Left renal cortex interstitium (tissue), 4 donors: ENCODE data around the gene NLRP11. TPM values are rescaled to one million over a fixed set of nuclear protein-coding genes. Genes with fewer than 3 reads are reported as not detected.
"Not testable (repeated sequence)": the region's sequence is repeated elsewhere in the genome, so short reads cannot be mapped to it uniquely, and the experiment has no call there.

Source experiments
- DNase-seq, 4 donors: peaks; one replicate each; pipeline ENCODE4 v3.0.0-alpha.2; 2013; ENCODE audit warnings: low read depth in 4 of 4, low spot score in 2 of 4, missing footprints in 1 of 4
- polyA plus RNA-seq, 4 donors: library from polyadenylated mRNA; unstranded; fragments of 120-200 nt; gene quantifications; one replicate each; pipeline ENCODE4 v1.2.1, GENCODE V29; 2013; ENCODE audit not compliant: insufficient read length in 4 of 4

Gene NLRP11
- polyA plus RNA-seq, 4 donors = 0.08 to 0.21 (median 0.14) TPM

GRCh38 chr19:55781112-55781511, 50.7 kb downstream of the NLRP11 start:
- no peak for DNase-seq

DNA sequence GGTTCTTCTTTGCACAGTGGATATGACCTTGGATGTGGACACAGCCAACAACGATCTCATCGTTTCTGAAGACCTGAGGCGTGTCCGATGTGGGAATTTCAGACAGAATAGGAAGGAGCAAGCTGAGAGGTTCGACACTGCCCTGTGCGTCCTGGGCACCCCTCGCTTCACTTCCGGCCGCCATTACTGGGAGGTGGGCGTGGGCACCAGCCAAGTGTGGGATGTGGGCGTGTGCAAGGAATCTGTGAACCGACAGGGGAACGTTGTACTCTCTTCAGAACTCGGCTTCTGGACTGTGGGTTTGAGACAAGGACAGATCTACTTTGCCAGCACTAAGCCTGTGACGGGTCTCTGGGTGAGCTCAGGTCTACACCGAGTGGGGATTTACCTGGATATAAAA, 53.5 kb downstream of the NLRP11 start:
- DNase-seq = no peak

GRCh38 chr19:55777528-55777927, 54.3 kb downstream of the NLRP11 start:
- DNase-seq = no peak

DNA sequence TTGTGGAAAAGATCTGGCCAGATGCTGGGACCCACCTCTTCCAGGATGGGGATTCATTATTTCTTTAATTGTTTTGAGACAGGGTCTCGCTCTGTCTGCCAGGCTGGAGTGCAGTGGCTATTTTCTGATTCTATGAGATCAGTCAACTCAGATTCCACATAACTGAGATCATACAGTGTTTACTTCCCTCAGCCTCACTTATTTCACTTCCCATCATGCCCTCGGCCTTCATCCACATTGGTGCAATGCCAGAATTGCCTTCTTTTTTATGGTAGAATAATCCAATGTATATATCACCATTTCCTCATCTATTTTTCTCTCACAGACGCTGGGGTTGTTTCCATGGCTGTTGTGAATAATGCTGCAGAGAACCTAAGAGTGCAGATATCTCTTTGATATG, 62.2 kb downstream of the NLRP11 start:
- not testable (repeated sequence) for DNase-seq

DNA sequence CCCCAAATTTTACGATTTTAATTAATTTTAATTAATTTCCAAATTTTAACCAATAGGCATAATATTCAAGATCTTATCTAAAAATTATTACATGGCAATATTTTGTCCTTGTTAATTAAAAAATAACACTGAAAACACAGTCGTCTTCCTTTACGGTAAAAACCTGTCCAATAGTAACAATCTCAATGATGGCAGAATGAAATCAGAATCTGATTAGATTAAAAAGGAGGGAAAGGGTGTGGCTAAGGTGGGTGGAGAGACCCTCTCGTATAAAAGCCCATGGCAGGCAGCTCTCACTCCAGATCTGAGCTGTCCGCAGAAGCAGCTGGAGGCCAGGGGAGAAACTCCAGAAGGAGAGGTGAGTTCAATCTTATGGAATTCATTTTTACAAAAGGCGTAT, 63.0 kb downstream of the NLRP11 start, which contains the start of gene RFPL4AL1:
TSS of gene RFPL4AL1 (plus strand) at position 301 of the 400 bp plus-strand sequence. CDS start 2,687 bp downstream, outside the sequence.
- DNase-seq = not testable (repeated sequence)

GRCh38 chr19:55766466-55766865, 65.3 kb downstream of the NLRP11 start:
- no peak for DNase-seq

DNA sequence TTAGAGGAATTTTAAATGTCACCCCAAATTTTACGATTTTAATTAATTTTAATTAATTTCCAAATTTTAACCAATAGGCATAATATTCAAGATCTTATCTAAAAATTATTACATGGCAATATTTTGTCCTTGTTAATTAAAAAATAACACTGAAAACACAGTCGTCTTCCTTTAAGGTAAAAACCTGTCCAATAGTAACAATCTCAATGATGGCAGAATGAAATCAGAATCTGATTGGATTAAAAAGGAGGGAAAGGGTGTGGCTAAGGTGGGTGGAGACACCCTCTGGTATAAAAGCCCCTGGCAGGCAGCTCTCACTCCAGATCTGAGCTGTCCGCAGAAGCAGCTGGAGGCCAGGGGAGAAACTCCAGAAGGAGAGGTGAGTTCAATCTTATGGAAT, 73.0 kb downstream of the NLRP11 start, which contains the start of gene RFPL4A:
TSS of gene RFPL4A (plus strand) at position 301 of the 400 bp plus-strand sequence. CDS start 2,704 bp downstream, outside the sequence.
- DNase-seq = not testable (repeated sequence)

GRCh38 chr19:55756808-55757207, 75.0 kb downstream of the NLRP11 start:
- not testable (repeated sequence) for DNase-seq

DNA sequence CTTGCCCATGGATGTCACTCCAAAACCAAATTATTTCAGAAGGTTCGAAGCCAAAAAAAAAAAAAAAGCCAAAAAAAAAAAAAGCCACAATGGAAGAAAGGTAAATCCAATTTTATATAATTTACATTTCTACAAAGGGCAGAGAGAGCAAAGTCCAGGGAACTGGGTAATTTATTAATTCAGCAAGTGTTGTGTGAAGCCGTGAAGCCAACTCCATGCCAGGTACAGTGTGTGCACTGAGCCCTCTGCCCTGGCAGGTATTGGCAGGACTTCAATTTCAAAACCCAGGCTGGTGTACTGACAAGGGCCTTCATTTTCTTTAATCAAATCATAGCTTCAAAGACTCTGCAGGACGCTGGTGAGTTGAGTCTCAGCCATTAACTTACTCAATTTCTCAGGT, 78.4 kb downstream of the NLRP11 start:
- no peak for DNase-seq

DNA sequence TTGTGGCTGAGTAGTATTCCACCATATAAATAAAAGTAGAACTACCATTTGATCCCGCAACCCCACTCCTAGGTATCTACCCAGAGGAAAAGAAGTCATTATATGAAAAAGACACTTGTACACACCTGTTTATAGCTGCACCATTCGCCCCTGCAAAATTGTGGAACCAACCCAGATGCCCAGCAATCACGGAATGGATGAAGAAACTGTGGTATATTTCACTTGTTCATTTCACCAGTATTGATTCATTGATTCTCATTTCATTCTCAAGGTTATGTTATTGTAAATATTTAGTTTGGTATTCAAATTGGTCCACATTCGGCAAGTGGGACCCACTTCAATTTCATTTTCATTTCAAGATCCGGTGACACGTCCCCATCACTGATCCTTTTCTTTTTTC, 81.1 kb downstream of the NLRP11 start:
- no peak for DNase-seq

DNA sequence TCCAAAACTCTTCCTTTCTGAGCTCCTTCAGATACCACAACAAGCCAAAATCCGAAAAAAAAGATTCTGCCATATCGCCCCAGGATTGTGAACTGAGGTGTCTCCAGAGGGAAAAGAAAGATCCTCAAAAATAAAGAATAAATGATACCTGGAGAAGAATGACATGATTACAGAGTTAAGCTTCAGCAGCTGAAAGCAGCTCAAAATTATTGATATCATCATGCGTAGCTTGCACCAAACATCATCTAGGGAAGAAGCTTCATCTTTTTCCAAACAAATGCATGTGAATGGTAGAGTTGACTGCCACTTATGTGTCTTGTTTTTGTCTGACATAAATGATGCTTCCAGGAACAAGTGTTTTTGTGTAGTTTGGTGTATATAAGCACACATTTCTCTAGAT, 93.5 kb downstream of the NLRP11 start, which contains the start of gene NLRP9:
TSS of gene NLRP9 (minus strand) at position 101 of the 400 bp plus-strand sequence. CDS start at position 73, 28 bp downstream.
- no peak for DNase-seq

Other genes starting within 250 kb of the NLRP11 start
- gene FIZ1, start 232.5 kb downstream of the NLRP11 start, polyA plus RNA-seq = 10 to 100 TPM; 15.7 to 28.9 (median 23.4) TPM
- 10 to 100 TPM in 2 of 4 donors, 1 to 10 TPM in 2; 5.3 to 14.8 (median 10.9) TPM for gene ZNF524, start 231.7 kb downstream of the NLRP11 start, polyA plus RNA-seq
- gene ZNF865, start 226.4 kb downstream of the NLRP11 start, polyA plus RNA-seq = 10 to 100 TPM in 2 of 4 donors, 1 to 10 TPM in 2; 5.8 to 15.1 (median 11.3) TPM
- gene ZNF784, start 207.4 kb downstream of the NLRP11 start, polyA plus RNA-seq = 10 to 100 TPM in 3 of 4 donors, 1 to 10 TPM in 1; 9.1 to 15.0 (median 12.9) TPM
- 10 to 100 TPM; 33.8 to 67.1 (median 51.7) TPM for gene ZNF580, start 191.0 kb downstream of the NLRP11 start, polyA plus RNA-seq
- gene ZNF581, start 188.3 kb downstream of the NLRP11 start, polyA plus RNA-seq = 10 to 100 TPM; 23.8 to 33.5 (median 28.0) TPM
- 10 to 100 TPM; 18.3 to 29.6 (median 25.8) TPM for gene CCDC106, start 183.8 kb downstream of the NLRP11 start, polyA plus RNA-seq
- 100 to 1,000 TPM; 150 to 257 (median 198) TPM for gene U2AF2, start 177.0 kb downstream of the NLRP11 start, polyA plus RNA-seq
- gene EPN1, start 156.8 kb downstream of the NLRP11 start, polyA plus RNA-seq = 100 to 1,000 TPM in 3 of 4 donors, 10 to 100 TPM in 1; 92.1 to 157 (median 133) TPM
- under 1 TPM in 2 of 4 donors, not detected in 2; 0.03 to 0.08 TPM for gene NLRP9, start 93.6 kb downstream of the NLRP11 start, polyA plus RNA-seq
- under 1 TPM in 2 of 4 donors, not detected in 2; 0.16 to 0.25 TPM for gene RFPL4A, start 72.9 kb downstream of the NLRP11 start, polyA plus RNA-seq
- not detected for gene RFPL4AL1, start 62.9 kb downstream of the NLRP11 start, polyA plus RNA-seq
- gene NLRP4, start 4.5 kb upstream of the NLRP11 start, polyA plus RNA-seq = not detected
- gene NLRP13, start 100.3 kb upstream of the NLRP11 start, polyA plus RNA-seq = not detected
- under 1 TPM in 1 of 4 donors, not detected in 3; 0.03 TPM for gene NLRP8, start 115.8 kb upstream of the NLRP11 start, polyA plus RNA-seq
- gene NLRP5, start 154.8 kb upstream of the NLRP11 start, polyA plus RNA-seq = not detected